ENCODE data around the gene HTT. TPM values are rescaled to one million over a fixed set of nuclear protein-coding genes. Genes with fewer than 3 reads are reported as not detected.
"Not testable (repeated sequence)": the region's sequence is repeated elsewhere in the genome, so short reads cannot be mapped to it uniquely, and the experiment has no call there.

HTT gene
- polyA plus RNA-seq, 3 donors, result 10.2 to 19.0 (median 12.2) TPM

DNA sequence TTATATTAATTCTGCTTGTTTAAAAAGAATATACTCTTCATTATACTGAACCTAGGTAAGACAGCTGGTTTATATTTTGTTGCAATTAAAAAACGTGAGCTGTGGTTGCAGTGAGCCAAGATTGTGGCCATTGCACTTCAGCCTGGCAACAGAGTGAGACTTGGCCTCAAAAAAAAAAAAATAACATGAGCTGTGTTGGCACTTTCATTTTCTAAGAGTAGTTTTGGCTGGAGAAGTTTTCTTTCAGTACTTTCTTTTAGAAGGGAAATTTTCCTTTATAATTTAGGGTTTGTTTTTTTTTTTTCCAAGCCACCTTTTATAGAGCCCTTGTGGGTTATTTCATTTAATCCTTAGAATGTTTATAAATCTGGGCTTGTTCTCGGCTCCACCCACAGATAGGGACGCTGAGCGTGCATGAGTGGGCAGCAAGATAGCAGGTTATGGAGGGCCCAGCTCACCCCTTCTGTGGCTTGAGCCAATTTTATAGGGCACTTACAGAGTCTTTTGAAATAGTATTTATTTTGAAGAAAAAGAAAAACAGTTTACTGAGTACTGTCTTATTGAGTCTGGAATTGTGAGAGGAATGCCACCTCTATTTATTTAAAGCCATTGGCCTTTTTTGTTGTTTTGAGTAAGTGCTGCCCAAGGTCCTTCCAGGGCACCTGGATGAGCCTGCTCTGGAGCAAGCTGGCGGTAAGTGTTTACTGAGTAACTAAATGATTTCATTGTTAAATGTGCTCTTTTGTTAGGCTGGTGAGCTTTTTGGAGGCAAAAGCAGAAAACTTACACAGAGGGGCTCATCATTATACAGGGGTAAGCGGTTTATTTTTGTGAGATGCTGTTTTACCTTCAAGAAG lies 60.9 kb downstream of the HTT start:
- no peak overlapping the region for H3K27ac ChIP-seq (ENCODE audit: low read depth, low read length)

DNA sequence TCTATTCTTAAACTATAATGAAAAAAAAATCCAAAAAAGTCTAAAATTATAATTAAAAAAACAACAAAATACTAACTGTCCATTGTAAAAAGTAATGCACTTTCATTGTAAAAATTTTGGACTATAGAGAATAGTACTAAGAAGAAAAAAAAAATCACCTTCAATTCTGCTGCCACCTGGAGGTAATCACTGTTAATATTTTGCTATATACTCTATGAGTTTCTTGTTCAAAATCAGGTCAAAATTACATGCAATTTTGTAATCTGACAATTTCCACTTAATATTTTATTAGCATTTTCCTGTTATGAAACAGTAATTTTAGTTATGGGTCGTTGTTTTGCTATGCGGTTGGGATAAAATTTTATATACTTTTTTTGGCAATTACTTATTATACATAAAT lies 62.0 kb downstream of the HTT start:
- H3K27ac ChIP-seq (ENCODE audit: low read depth, low read length), result no peak overlapping the region
- WGBS, 3 donors, result 93 to 96% (median 95%) methylated on average over 2 of the region's 2 CpGs

More for the DNA sequence above, 60.9 kb downstream of the HTT start:
- WGBS, 3 donors, result 42 to 77% (median 61%) methylated on average over 6 of the region's 6 CpGs

DNA sequence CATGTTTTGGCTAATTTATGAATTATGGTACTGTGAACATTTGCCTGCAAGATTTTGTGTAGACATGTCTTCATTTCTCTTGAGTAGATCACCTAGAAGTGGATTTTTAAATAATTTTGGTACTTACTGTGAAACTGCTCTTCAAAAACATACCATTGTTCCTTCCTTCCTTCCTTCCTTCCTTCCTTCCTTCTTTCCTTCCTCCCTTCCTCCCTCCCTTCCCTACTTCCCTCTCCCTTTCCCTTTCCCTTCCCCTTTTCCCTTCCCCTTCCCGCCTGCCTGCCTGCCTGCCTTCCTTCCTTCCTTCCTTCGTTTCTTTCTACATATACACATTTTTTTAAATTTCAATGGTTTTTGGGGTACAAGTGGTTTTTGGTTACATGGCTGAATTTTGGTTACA lies 63.4 kb downstream of the HTT start:
- WGBS, 3 donors, result 49 to 79% (median 59%) methylated on average over 2 of the region's 2 CpGs
- no peak overlapping the region for H3K27ac ChIP-seq (ENCODE audit: low read depth, low read length)

DNA sequence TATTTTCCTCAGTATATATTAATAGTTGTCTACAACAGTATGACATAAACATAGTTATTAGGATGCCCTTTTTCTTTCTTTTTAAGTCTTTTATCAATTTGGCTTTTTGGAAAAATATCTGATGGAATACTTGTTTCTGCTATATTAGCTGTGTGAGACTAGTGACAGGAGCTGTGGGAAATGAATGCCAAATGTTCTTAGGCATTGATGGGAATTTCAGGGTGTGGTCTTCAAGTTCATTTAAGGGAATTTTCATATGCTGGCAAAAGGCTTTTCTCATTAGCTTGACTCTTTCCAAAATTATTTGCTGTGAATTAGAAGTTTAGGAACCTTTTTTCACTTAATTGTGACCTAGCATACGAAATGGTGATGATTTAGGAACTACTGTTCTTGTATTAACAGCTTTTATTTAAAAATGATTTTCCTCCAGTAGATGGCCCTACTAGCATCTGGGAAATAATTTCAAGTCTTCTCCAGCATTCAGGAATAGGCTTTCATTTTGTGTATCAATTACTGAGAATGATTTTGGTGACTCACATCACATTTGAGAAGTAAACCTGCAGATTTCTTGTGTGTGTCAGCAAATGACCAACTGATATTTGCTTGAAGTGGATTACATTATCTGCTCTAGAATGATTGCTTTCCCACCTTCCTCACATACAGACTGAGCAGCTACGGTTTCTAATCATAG lies 70.9 kb downstream of the HTT start:
- no peak overlapping the region for H3K27ac ChIP-seq (ENCODE audit: low read depth, low read length)
- WGBS, 3 donors, result 81 to 95% (median 87%) methylated on average over 2 of the region's 2 CpGs

DNA sequence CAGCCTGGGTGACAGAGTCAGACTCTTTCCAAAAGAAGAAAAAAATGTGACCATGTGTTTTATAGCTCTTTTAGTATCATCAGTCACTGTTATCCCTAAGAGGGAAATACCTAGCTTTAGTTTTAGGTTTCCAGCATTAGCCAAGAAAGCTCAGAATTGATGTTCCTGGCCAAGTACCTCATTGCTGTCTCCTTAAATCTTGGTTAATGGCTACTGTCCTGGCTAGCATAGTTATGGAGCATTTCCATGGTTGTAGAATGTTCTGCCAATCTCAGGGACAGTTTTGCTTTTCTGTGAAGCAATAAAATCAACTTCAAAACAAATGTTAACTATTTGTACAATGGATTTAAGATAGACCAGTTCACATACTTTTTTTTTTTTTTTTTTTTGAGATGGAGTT lies 74.4 kb downstream of the HTT start:
- H3K27ac ChIP-seq (ENCODE audit: low read depth, low read length), result no peak overlapping the region

DNA sequence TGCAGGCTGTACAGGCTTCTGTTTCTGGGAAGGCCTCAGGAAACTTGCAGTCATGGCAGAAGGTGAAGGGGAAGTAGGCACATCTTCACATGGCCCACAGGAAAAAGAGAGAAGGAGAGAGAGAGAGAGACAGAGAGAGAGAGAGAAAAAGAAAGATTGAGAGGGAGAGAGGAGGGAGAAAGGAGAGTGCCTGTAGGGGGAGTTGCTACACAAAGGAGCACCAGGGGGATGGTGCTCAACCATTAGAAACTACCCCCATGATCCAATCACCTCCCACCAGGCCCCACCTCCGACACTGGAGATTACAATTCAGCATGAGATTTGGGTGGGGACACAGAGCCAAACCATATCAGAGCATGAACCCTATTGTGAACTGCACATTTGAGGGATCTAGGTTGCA lies 76.8 kb downstream of the HTT start:
- WGBS, 3 donors, result 78 to 83% (median 81%) methylated on average over 1 of the region's 1 CpG
- not testable (repeated sequence) for H3K27ac ChIP-seq (ENCODE audit: low read depth, low read length)

DNA sequence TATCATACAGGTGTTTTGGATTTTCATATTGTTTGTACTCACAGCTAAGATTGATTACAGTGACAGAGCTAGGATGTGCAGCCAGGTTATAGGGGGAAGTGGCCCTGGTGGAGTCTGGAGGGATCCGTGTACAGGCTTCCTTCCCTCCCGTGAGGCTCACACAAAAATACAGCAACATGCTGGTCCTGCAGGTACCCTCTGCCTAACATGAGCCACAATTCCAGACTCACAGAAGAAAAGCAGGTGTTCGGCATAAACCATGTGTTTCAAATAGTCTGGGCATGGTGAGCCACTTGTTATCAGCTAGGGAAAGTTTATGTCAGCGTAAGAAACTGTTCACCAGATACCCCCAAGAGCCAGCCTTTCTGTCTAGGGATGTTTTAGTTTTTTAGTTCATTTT lies 82.9 kb downstream of the HTT start:
- H3K27ac ChIP-seq (ENCODE audit: low read depth, low read length), result no peak overlapping the region
- WGBS, 3 donors, result 46 to 88% (median 83%) methylated on average over 4 of the region's 4 CpGs

DNA sequence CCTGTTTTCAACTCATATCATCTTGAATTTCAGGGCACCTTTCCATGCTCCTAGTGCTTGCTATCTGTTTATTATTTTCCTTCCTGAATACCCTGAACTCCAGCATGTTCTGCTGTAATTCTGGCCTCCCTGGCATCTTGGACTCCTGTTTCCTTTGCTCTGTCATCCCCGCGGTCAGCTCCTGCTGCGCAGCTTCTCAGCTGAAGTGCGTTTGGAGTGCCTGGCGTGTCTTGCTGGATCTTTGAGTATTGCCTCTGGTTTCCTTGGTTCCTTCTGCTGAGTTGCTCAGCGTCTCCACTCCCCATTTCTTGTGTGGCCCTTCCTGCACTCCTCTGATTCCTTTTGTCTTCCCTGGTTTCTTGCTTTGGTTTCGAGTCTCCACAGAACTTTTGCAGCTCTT lies 84.4 kb downstream of the HTT start:
- WGBS, 3 donors, result 89 to 91% (median 90%) methylated on average over 7 of the region's 7 CpGs
- H3K27ac ChIP-seq (ENCODE audit: low read depth, low read length), result no peak overlapping the region

DNA sequence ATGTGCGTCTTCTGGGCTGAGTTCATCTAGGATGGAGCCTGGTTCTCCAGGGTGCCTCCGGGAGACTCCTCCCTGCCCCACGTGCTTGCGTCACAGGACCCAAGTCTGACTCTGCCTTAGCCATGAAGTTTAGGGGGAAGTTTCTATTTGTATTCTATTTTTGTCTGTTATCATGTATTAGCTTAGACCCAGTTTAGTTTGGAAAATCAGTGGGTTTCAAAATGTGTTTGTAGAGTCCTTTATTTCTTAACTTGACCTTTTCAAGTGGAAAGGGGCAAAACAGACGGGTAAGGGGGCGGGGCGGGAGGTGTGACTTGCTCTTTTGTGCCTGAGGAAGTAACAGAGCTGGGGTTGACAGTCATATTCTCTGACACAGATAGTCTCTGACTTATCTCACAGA lies 86.0 kb downstream of the HTT start:
- H3K27ac ChIP-seq (ENCODE audit: low read depth, low read length), result no peak overlapping the region
- 84 to 90% (median 90%) methylated on average over 7 of the region's 7 CpGs for WGBS, 3 donors

DNA sequence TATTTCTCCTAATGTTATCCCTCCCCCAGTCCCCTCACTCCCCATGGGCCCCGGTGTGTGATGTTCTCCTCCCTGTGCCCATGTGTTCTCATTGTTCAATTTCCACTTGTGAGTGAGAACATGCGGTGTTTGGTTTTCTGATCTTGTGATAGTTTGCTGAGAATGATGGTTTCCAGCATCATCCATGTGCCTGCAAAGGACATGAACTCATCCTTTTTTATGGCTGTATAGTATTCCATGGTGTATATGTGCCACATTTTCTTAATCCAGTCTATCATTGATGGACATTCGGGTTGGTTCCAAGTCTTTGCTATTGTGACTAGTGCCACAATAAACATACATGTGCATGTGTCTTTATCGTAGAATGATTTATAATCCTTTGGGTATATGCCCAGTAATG lies 86.6 kb downstream of the HTT start:
- 94 to 98% (median 95%) methylated on average over 4 of the region's 4 CpGs for WGBS, 3 donors
- H3K27ac ChIP-seq (ENCODE audit: low read depth, low read length), result not testable (repeated sequence)

DNA sequence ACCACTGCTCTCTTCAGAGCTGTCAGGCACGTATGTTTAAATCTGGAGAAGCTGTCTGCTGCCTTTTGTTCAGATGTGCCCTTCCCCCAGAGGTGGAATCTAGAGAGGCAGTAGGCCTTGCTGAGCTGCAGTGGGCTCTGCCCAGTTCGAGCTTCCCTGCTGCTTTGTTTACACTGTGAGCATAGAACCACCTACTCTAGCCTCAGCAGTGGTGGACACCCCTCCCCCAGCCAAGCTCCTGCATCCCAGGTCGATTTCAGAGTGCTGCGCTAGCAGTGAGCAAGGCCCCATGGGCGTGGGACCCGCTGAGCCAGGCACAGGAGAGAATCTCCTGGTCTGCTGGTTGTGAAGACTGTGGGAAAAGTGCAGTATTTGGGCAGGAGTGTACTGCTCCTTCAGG lies 92.0 kb downstream of the HTT start:
- not testable (repeated sequence) for H3K27ac ChIP-seq (ENCODE audit: low read depth, low read length)
- 78 to 84% (median 83%) methylated on average over 6 of the region's 6 CpGs for WGBS, 3 donors

DNA sequence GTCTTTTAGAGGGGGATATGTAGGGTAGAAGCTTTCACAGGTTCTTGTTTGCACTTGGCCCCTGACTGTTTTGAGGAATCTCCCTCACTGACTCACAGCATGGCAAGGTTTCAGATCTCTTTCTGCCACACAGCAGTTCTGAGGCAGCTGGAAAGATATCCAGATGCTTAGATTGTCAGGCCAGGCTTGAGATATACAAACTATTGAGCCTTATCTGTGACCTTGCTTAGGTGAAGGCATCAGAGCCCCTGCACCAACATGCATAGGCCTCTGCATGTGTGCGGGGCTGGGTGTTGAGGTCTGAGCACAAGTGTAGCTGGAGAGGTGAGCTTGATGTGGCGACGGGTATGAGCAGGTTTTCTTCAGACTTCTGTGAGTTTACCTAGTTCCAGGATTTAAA lies 93.5 kb downstream of the HTT start:
- WGBS, 3 donors, result 46 to 85% (median 83%) methylated on average over 3 of the region's 3 CpGs

DNA sequence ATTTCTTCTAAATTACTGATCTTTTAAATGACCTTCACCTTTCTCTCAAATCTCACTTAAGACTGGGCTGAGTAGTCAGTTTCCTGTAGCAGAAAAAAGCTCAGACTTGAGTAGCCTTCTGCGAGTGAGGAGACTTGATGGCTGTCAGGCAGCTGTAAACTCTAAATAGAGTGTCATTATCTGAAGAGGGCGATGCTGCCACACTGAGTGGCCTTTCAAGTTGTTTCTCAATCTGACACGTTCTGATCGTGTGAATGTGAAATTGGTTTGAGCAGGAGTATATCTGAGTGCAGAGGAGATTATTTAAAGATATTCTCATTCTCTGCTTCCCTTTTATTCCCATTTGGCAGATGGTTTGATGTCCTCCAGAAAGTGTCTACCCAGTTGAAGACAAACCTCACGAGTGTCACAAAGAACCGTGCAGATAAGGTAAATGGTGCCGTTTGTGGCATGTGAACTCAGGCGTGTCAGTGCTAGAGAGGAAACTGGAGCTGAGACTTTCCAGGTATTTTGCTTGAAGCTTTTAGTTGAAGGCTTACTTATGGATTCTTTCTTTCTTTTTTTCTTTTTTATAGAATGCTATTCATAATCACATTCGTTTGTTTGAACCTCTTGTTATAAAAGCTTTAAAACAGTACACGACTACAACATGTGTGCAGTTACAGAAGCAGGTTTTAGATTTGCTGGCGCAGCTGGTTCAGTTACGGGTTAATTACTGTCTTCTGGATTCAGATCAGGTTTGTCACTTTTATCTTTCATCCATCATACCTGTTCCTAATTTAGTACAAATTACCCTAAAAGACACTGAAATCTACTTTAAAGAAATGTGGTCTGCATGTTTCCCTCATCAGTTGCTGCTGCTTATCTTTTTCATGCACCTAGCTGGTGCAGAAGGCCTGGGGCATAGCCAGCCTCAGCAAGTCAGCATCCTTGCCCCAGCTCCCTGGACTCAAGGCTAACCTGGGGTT lies 100.2 kb downstream of the HTT start:
- H3K27ac ChIP-seq (ENCODE audit: low read depth, low read length), result no peak overlapping the region
- WGBS, 3 donors, result 71 to 84% (median 83%) methylated on average over 12 of the region's 12 CpGs

More for the DNA sequence above, 93.5 kb downstream of the HTT start:
- no peak overlapping the region for H3K27ac ChIP-seq (ENCODE audit: low read depth, low read length)

DNA sequence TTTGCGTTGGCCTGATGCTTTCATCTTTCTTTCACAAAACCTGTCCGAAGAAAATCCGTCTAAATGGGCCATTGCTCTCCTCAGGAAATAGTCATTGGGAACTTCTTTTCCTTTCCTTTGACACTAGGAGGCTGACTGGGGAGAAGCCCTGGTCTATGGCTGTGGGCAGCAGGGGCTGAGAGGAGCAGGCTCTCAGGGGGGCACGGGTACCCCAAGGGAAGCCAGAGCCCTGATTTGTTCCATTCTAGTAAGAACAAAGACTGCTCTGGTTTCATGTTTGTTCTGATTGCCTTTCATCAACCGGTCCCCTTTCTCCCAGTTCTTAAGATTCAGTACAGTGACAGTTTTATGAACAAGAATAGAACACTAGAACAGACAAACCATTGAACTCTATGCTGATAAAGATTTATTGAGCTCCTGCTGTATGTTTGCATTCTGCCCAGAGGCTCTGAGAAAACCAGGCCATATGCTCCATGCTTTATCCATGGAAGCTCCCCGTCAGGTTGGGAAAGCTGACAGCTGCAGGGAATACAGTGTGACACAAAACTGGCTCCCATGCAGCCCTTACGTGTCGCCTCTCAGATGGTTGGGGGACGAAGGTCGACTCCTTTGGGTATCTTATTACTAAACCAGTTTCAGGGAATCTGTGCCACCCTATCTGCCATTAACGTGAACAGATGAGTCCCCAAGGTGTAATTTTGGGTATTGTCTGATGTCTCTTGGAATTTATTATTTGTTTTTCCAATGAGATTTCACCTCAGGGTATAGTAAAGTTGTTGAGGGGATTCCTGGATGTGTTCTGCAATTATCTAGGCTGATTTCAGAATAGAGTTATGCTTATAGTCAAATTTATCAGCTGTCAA lies 102.1 kb downstream of the HTT start:
- 50 to 88% (median 76%) methylated on average over 11 of the region's 11 CpGs for whole genome bisulfite sequencing, 3 donors

DNA sequence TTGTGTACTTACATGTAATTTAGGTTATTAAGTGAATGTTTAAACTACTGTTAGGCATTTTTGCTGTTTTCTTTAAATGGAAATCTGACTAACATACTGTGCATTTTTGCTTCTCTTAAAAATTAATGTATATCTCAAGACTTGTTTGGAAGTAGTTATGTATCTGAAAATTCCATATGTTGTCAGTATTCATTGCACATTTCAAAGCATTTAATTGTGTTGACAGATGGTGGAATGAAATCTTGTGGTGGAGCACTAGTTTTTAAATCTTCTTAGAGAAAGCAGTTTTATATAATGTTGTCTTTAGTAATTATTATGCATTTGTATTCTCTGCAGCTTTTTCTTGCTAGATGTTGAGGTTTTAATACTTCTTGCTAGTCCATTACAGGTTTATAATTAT lies 102.9 kb downstream of the HTT start:
- no peak overlapping the region for H3K27ac ChIP-seq (ENCODE audit: low read depth, low read length)

More for the DNA sequence above, 102.1 kb downstream of the HTT start:
- H3K27ac ChIP-seq (ENCODE audit: low read depth, low read length), result no peak overlapping the region

DNA sequence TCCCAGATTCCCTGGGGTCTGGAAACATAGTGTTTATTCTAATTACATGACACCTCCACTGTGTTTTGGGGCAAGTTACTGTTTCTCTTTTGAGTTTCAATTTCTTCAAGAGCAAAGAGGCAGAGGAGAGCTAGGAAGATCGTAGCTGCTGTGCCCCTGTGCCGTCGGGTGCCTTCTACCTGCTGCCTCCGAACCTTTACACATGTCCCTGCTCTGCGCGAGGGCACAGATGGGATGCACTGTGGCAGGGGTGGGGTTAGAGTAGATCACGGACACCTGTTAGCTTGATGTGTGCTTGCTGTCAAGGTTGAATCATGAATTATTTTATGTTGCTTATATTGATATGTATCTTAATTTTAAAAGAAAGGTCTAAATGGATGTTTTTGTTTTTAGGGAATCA lies 103.4 kb downstream of the HTT start:
- 40 to 98% (median 95%) methylated on average over 7 of the region's 7 CpGs for WGBS, 3 donors

DNA sequence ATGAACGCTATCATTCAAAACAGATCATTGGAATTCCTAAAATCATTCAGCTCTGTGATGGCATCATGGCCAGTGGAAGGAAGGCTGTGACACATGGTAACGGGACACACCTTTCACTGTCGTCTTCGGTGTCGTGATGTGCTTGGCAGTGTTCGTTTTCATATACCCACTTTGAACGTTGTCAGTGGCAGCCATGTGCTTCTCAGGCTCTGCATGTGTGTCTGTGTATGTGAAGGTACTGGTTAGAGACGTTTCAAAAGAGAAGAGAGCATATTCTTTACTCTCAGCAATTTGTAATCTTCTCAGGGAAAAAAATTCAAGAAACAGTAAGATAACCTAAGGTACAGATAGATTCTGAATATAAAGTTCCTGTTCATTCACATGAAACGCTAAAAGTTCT lies 103.9 kb downstream of the HTT start:
- WGBS, 3 donors, result 42 to 94% (median 90%) methylated on average over 9 of the region's 9 CpGs
- no peak overlapping the region for H3K27ac ChIP-seq (ENCODE audit: low read depth, low read length)

More for the DNA sequence above, 103.4 kb downstream of the HTT start:
- no peak overlapping the region for H3K27ac ChIP-seq (ENCODE audit: low read depth, low read length)

DNA sequence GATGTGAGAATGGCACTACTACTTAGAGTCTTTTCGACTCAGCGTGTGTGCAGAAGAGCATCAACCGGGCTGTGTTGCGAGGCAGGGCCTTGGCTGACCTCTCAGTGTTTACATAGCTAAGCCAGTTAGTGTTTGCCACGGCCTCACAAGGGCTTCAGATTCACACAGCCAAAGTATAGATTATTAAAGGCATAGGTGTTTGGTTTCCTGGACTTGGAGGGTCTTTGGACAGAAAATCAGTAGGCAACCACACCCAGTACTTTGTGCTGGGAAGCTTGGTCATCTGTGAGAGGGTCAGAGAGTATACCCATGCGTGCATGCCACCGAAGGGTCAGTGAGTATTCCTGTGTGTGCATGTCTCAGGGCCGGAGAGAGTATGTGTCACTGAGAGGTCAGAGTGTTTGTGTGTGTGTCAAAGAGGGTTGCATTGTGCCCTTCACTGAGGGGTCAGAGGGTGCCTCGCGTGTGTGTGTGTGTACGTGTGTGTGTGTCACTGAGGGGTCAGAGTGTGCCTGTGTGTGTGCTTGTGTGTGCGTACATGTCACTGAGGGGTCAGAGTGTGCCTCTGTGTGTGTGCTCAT lies 104.7 kb downstream of the HTT start:
- 46 to 89% (median 84%) methylated on average over 12 of the region's 12 CpGs for WGBS, 3 donors
- no peak overlapping the region for H3K27ac ChIP-seq (ENCODE audit: low read depth, low read length)
